Stimulated activated CD4-positive, alpha-beta T cell treated with anti-CD3 and anti-CD28 coated beads, Interleukin-1b, Interleukin-23, amount 100 ng/mL, for 4 hours (primary cell): ENCODE measurements around the gene PADI2.

ENCODE experiments used
- DNase-seq, 2 donors: peaks; one replicate each; pipeline ENCODE4 v3.0.0-alpha.2; 2020; ENCODE audit warnings: low read depth in 2 of 2

Gene PADI2

GRCh38 chr1:17139637-17140036 is 20.4 kb upstream of the PADI2 start:
- no peak for DNase-seq

- DNase-seq: no peak
Measured at GRCh38 chr1:17137441-17137840, 18.2 kb upstream of the PADI2 start.

- no peak for DNase-seq
Measured at GRCh38 chr1:17136936-17137335, 17.7 kb upstream of the PADI2 start.

DNA sequence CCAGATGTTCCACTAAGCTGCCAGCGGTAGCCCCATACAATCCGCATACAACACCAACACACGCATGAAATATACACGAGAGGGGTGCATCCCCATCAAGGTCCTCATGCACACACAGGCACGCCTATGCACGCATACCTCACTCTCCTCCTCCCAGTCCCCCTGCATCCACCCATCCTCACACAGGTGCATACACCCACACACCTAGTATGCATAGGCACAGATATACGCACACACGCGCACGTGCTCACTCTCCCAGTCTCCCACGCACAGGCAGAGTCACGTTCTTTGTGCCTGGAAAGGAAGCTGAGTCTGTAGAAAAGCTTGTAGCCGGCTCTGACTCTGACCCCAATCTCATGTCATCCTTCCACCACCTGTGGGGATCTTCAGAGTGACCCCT is 16.9 kb upstream of the PADI2 start:
- DNase-seq: no peak

- DNase-seq: no peak
Measured at GRCh38 chr1:17135530-17135929, 16.3 kb upstream of the PADI2 start.

- no peak for DNase-seq
Measured at GRCh38 chr1:17134724-17135123, 15.5 kb upstream of the PADI2 start.

DNA sequence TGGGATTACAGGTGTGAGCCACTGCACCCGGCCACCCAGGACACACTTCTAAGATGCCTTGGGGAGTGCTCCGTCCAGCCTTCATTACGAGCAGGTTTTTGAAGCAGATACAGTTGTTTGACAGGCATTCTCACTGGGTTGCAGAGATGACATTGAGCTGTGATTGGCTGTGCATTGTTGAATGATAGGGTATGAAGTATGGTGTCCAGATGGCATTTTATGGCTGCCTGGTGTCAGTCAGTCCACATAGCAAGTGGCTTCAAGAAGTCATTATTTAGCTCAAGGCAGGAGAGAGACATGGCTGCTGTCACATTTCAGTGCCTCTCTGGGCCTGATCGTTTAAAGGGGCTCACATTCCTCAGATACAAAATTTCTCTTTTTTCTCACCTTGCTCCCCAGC is 14.8 kb upstream of the PADI2 start:
- no peak for DNase-seq

DNA sequence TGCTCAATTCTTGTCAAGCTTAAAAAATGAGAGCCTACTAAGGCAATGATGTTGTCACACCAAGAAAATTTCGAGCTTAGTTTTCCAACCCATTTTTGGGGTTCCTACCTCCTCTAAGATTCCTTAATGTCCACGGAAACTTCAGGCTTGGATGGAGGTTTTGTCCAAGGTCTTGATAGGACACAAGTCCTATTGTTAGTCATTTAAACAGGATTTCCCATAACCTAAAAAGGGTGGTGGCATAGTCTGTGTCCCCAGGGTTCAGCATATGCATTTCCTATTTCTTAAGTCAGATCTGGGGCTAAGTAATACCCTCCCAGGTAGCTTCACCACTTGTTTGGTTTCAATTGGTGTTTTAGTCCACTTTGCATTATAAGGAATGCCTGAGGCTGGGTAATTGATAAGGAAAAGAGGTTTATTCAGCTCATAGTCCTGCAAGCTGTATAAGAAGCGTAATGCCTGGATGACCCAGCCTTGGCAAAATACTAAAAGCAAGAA is 10.9 kb upstream of the PADI2 start:
- DNase-seq: no peak

DNA sequence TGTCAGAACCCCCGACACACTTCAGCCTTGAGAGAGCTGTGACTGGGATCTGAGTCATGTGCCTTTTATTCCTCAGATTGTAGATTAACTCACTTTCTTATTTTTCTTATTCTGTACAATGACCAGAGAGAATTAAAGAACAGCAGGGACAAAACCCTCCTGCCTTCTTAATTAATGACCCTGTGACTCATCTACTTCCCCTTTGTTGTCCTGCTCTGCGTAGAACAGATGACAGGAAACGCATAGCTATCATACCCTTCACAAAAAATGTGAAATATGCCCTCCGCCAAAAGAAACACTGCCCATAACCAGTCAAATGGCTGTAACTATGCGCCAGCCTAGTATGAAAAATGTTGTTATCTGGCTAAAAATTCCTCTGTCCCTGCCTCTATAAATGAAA is 9.1 kb upstream of the PADI2 start:
- no peak for DNase-seq

GRCh38 chr1:17125756-17126237 is 6.5 kb upstream of the PADI2 start:
- DNase-seq: peak; percentile 83 to 86

DNA sequence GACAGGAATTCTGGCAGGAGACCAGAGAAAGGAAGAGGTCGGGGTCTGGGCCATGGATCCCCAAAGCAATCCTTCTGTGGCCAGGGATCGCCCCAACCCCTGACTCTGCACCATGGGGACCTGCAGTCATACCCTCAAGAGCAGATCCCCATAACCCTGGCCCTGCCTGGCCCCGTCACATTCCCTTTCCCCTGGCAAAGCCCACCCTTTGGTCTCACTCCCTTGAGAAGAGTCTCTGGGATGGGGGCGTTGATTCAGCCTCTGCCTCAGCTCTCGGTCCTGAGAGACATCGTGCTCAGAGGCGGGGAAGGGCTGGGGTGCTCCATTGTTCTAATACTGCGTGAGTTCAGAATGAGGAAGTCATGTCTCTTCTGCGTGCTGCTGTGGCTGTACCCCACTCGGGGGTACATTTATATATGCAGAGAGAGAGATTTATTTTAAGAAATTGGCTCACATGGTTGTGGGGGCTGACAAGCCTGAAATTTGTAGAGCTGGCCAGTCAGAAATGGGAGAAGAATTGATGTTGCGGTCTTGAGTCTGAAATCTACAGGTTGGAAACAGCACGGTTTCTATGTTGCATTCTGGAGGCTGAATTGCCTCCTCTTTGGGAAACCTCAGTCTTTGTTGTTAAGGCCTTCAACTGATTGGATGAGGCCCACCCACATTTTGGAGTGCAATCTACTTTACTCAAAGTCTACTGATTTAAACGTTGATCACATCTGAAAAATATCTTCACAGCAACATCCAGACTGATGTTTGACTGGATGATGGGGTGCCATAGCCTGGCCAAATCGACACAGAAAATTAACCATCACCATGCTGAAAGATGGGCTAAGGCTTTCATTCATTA is 4.2 kb upstream of the PADI2 start:
- no peak for DNase-seq

GRCh38 chr1:17122521-17123164 is 3.4 kb upstream of the PADI2 start:
- no peak for DNase-seq

DNA sequence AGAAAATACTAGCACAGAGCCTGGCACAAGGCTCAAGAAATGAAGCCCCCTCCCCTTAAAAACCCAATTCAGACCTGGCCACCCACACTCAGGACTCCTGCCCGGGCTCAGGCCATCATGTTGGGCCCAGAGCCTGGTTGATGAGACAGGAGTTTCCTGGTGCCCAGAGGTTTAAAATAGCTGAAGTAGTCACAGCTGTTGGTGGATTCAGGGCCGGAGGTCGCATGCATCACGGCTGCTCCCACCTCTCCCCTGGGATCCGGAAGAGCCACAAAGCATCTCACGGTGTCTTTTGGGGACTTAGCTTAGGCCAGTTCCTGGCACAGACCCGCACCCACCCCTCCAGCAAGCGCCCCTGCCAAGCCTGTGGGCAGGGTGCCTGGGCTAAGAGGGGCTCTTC is 2.6 kb upstream of the PADI2 start:
- no peak for DNase-seq

GRCh38 chr1:17120962-17121837 is 1.9 kb upstream of the PADI2 start:
- DNase-seq: no peak

- DNase-seq: no peak
Measured at GRCh38 chr1:17120481-17120877, 1.2 kb upstream of the PADI2 start.

DNA sequence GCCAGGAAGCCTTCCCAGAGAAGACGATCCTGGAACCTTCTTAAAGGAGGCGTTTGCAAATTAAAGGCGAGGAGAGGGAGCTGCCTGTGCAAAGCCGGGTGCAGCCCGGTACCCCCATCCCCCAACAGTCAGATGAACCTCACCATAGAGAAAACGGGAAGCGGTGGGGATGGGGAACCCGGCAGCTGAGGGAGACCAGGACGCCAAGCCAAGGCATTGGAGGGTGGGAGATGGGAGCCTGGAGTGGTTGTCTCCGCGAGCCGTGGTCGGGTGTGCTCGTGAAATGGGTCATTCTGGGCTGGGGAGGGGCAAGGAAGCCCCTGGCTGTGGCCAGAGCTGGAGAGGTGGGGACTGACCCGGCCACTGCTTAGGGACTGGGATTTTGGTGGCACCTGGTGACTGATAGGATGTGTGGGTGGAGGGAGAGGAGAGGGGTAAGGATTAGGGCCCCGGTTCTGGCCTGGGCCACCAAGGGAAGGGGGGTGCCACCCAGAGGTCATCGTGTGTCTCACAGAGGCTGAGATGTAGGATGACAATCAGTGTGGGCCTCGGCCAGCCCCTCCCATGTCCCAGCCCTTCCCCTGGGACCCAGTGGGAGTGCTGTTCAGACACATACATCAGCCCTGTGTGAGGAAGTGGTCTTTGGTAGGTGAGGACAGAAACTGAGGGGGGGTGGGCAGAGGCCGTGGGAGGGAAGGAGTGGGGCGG is 676 bp upstream of the PADI2 start:
- DNase-seq: no peak

GRCh38 chr1:17118706-17119075 is 560 bp downstream of the PADI2 start:
- no peak for DNase-seq

- no peak for DNase-seq
Measured at GRCh38 chr1:17118268-17118667, 983 bp downstream of the PADI2 start.

DNA sequence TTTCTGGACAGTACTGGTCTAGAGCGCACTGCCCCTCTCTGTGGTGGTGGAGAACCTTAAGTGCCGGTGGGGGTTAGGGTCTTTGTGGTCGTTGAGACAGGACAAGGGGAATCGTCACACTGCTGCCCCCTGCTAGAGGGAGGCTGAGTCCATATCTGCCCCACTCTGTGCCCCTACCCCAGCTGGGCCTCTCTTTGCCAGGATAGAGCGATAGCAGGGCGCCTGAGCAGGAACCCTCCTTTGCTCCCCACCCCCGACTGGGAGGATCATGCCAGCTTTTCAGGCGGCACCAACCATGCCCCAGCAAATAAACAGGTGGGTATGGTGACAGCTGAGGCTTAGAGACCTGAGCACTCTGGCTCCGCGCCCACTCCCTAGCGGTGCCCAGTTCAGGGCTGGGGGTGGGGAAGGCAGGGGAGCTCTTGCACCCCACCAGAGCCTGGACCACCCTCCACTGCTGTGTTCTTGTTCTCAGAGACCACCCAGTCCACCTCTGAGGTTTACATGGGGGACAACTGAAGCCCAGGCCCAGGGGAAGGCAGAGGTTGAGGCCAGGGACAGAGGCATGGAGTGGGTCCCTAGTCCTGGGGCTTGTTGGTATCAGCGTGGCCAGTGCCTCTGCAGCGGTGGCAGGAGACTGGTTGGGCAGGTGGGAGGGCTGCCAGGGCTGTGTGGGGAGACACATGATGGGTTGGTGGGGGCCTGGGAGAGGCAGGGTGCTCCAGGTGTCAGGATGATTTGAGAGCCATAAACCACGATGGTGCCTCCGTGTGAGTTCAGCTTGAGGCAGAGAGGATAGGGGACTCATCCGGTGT is 1.6 kb downstream of the PADI2 start:
- DNase-seq: no peak

DNA sequence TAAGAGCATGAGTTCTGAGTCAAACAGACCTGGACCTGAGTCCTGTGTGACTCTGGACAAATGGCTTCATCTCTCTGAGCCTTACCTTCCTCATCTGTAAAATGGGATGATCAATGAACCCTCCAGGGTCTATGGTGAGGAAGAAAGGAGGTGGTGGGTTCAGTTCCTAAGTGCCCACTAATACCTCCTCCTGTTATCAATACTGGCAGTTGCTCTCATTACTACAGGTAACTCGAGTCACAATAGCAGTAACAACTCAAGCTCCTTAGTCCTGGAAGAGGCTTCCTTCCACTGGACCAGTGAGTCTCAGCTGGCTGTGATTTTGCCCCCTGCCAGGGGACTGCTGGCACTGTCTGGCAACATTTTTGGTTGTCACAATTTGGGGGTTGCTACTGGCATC is 2.6 kb downstream of the PADI2 start:
- DNase-seq: no peak

DNA sequence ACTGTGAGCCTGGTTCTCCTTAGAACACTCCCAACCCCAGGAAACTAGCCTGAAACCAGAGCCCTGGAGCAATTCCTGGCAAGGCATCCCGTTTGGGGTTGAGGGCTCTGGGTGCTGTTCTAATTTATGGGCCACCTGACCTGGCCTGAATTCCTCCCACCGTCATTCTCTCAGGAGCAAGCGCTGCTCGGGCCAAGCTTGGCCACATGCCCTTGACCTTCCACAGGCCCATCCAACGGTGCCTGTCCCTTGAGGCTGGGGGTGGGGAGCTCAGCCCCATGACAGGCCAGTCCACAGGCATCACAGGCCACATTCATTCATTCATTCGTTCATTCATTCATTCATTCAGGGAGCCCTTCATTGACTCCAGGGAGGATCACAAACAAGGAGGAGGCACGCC is 5.3 kb downstream of the PADI2 start:
- no peak for DNase-seq
